NCI-H146 treated with DMSO at 0.1 percent for 48 hours (cell line): ENCODE results near the gene GALNT14.

Source experiments
- DNase-seq: peaks from one replicate; lab custom pipeline; 2025; ENCODE audit not compliant: unreplicated experiment; lab: John Stamatoyannopoulos, UW

Gene GALNT14

GRCh38 chr2:31136732-31137131 is 1.5 kb downstream of the GALNT14 start:
- DNase-seq = no peak

GRCh38 chr2:31136000-31136399 is 2.2 kb downstream of the GALNT14 start:
- no peak for DNase-seq

- no peak for DNase-seq
Observed at GRCh38 chr2:31134480-31134879, 3.8 kb downstream of the GALNT14 start.

- no peak for DNase-seq
Observed at GRCh38 chr2:31132786-31133185, 5.5 kb downstream of the GALNT14 start.

DNA sequence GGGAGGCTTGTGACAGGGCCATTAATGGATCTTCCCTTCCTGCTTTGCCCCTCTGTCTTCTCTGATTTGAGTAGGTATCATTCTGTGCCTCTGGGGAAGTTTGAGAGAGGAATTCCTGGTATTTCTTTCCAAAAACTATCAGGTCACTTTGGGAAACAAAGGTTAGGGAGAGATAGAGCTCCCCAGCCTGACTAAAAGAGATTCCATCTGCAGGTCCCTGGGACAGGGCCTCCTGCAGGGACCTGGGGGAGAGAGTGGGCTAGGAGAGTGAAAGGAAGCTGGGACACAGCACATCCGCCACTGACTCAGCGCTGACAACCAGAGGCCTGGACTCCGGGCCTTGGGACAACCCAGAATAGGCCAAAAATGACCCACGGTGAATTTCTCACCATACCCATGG is 6.4 kb downstream of the GALNT14 start:
- no peak for DNase-seq

- DNase-seq = no peak
Observed at GRCh38 chr2:31129375-31130171, 8.7 kb downstream of the GALNT14 start.

- DNase-seq = no peak
Observed at GRCh38 chr2:31127931-31128330, 10.3 kb downstream of the GALNT14 start.

DNA sequence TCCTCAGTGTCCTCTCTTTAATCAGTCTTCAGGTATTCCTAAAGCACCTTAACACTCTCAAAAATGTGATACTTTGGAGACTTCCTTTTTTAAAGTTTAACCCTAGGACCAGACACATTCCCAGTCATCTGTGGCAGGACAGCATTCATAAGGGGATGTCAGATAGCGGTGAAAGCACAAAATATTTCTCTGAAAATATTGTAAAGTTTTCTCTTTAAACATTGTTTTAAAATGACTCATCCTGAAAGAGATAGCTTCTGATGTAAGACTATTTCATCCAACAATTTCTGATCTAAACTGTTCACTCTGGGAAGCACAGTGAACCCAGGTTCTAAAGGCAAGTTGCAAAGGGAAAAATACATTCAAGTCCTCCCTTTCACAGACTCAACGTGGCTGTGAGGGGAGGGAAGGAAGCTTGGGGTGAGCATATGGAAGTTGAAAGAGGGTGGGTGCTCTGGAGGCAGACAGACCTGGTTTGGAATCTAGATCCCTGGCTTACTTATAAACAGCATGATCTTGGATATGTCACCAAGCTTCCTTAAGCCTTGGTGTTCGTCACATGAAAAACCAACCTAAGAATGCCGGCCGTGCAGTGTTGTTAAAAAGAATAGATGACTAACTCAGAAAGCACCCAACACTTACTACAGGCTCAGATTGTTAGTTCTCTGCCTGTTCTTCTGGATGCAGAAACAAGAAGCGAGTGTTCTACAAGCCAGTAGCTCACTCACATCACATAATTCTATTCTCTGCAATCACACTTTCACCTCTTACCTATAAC is 12.1 kb downstream of the GALNT14 start:
- DNase-seq = no peak

DNA sequence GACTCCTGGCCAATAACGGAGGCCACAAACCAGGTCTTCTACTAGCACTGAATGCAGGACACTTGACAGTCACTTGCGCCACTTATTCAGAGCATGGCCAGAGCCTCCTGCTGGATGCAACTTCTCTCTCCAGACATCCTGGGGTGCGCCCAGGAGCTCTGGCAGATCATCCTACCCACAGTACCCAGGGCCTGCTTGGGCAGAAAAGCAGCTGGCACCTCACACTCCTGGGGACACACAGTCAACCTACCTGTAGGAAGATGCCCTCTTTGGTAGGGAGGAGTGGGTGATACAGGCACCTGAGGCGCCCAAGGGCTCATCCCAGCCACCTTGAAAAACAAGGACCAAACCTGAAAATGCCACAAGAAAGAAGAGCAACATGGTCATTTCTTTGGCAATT is 13.3 kb downstream of the GALNT14 start:
- no peak for DNase-seq

DNA sequence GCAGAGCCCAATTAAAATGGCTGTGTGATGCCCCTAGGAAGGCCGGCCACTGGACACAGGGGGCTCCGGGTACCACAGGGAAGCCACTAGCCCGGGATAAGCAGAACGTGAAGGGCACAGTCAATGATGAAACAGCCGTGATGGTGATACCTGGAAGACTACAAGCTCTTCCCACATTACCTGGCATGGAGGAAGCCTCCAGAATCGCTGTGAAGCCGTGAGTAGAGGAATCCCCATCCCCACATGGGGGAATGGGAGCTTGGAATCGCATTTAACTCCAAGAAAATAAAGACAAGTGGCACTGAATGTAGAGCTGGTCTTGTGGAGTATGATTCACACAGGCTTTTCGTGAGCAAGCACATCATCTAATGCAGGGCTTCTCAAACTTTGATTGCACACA is 16.1 kb downstream of the GALNT14 start:
- no peak for DNase-seq

GRCh38 chr2:31113765-31114164 is 24.5 kb downstream of the GALNT14 start:
- no peak for DNase-seq

GRCh38 chr2:31112544-31112943 is 25.7 kb downstream of the GALNT14 start:
- no peak for DNase-seq

- DNase-seq = no peak
Observed at GRCh38 chr2:31110998-31111397, 27.2 kb downstream of the GALNT14 start.

GRCh38 chr2:31110431-31110830 is 27.8 kb downstream of the GALNT14 start:
- no peak for DNase-seq

DNA sequence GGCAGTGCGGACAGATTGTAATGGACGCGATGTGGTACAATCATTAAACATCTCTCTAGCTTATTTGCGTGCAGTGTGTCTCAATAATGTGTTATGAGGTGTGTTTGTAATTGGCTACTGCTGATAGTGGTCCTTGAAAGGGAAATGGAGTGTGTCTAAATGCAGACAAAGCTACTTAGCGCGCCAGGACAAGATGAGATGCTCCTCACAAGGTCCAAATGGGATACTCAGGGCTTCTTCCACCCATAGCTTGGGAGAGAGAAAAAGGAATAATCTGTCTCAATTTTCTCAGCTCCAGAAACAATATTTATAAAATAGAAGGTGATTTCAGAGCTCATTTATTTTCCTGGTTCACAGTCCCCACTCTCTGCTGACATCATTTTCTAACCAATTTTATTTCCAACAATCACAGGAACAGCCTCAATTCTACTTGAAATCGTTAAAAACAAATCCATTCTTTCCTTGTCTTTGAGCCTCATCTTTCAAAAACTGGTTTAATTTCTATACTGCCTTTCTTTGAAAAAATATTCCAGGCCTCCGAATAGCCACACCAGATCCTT is 28.5 kb downstream of the GALNT14 start:
- DNase-seq = no peak

GRCh38 chr2:31108561-31109286 is 29.5 kb downstream of the GALNT14 start:
- no peak for DNase-seq

DNA sequence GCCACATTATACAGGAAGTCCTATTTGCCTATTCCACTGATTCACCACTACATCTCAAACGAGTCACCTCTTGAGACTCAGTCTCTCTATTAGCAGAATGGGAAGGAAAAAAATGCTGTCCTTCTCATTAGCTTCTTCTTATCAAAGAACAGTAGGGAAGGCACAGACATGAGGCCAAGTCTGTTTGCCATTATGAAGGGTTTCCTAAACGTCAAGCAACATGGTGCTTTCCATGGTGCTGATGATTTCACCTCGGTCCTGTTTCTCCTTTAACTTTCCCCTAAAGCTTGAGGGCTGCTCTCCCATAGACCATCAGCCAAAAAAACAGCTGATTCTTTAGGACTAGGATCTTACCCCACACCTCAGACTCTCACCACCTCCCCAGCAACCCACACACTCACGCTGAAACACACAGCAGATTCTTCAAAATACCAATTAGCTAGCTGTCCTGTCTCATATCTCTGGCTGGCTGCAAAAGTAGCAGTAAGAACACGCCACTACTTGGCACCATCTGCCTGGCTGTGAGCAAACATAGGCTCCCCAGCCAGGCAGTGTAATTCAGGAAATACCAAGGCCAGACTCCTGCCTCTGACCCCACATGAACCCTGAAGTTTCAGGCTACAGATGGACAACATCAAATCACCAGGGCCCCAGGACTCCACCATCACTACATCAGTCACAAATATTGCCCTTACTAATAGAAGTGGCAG is 30.5 kb downstream of the GALNT14 start:
- no peak for DNase-seq

DNA sequence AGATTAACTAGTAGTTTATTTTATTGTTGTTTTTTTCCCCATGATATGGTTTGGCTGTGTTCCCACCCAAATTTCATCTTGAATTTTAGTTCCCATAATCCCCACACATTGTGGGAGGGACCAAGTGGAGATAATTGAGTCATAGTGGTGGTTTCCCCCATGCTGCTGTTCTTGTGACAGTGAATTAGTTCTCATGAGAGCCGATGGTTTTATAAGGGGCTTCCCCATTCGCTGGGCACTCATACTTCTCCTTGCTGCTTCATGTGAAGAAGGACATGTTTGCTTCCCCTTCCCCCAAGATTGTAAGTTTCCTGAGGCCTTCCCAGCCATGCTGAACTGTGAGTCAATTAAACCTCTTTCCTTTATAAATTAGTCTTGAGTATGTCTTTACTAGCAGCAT is 36.5 kb downstream of the GALNT14 start:
- DNase-seq = no peak

DNA sequence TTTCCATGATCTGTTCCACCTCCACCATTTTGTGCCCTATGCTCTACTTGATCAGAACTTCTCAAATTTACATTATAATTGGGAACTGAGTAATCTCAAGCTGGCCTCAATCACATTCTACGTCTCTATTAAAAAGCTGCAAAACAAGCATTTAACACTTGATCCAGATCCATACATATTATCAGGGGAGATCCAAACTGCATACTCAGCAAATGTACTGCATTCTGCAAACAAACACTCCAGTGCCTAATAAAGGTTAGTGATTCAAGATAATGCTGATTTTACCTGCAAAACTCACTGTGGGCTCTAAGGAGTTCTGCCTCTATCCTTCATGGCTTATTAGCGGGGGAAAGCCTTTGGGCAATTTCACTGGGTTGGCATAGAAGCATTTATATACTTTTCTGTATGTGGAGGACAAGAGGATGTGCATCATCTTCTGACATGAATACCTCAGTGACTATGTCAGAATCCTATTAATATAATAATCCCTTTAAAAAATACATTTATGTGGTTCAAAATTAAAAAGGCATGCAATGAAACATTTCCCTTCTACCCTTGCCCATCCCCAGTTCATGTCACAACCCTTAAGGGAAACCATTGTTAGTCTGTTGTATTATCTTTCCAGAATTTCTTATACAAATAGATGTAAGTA is 40.2 kb downstream of the GALNT14 start:
- no peak for DNase-seq

GRCh38 chr2:31090188-31090587 is 48.1 kb downstream of the GALNT14 start:
- no peak for DNase-seq
